HG02678 (cell line): Measurements from ENCODE around the gene SMOC2.

Source experiments
- ATAC-seq: cut with Tn5 transposase; IDR thresholded peaks from one replicate; pipeline ENCODE4 v1.9.1; 2021; ENCODE audit warnings: mild to moderate bottlenecking, moderate library complexity; ENCODE audit not compliant: unreplicated experiment

The SMOC2 gene

GRCh38 chr6:168442646-168443045, 1.7 kb downstream of the SMOC2 start:
- no peak for ATAC-seq

DNA sequence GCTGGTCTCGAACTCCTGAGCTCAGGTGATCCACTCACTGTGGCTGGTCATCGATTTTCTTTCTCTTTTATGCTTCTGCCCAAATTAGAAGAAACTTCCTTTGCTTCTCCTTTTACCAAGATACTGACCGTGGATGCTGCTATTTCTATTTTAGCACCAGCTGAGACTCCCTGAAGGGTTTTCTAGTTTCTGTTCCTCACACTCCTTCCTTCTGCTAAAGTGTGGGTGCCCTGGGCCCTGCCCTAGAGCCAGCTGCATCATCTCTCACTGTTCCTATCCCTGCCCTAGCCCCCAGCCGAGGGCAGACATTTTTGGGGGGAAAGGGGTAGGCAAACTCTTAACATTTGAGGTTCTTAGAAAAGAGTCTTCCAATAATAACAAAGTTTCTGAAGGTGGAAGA, 6.3 kb downstream of the SMOC2 start:
- no peak for ATAC-seq

- ATAC-seq = no peak
Observed at GRCh38 chr6:168447700-168448099, 6.7 kb downstream of the SMOC2 start.

GRCh38 chr6:168448243-168448855, 7.4 kb downstream of the SMOC2 start:
- ATAC-seq = no peak

DNA sequence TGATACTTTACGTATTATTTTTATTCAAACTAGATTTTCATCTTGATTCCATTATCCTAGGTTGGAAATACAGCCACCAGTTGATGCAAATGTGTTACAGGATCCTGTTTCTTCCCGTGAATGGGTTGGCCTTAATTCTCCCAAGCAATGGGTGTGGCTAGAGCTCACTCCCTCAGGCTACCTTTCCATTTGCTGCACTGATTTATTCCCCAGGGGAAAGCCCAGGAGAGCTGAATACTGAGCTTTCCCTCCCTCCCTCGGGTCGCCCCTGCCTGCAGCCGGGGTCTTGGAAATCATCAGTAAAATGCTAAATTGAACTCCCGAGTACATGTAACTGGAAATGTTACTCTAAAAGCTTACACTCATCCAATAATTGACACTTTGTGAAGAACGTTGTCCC, 9.9 kb downstream of the SMOC2 start:
- no peak for ATAC-seq

GRCh38 chr6:168451805-168452517, 11.0 kb downstream of the SMOC2 start:
- ATAC-seq = no peak

- ATAC-seq = no peak
Observed at GRCh38 chr6:168452685-168453377, 11.8 kb downstream of the SMOC2 start.

GRCh38 chr6:168455847-168456530, 15.0 kb downstream of the SMOC2 start:
- ATAC-seq = no peak

- no peak for ATAC-seq
Observed at GRCh38 chr6:168456907-168457652, 16.1 kb downstream of the SMOC2 start.

DNA sequence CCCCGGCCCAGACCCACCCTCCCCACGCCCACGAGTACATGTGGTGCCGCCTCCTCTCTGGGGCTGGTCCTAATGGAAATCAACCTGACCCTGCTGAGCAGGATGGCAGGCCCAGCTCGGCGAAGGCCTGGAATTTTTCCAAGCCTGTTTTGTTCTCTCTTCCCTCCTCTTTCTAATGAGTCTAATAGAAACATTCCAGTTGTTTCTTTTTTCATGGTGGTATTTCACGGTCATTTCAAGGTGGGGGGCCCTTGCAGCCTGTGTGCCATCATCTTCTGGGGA, 16.6 kb downstream of the SMOC2 start:
- ATAC-seq = no peak

GRCh38 chr6:168458101-168458500, 17.1 kb downstream of the SMOC2 start:
- ATAC-seq = no peak

DNA sequence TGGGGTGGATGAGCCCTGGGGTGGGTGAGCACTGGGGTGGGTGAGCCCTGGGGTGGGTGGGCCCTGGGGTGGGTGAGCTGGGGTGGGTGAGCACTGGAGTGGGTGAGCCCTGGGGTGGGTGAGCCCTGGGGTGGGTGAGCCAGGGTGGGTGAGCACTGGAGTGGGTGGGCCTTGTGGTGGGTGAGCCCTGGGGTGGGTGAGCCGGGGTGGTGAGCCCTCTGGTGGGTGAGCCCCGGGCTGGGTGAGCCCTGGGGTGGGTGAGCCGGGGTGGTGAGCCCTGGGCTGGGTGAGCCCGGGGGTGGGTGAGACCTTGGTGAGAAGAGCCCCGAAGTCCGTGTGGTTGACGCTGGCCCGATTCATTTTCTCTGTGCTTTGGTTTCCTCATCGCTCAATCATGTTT, 18.6 kb downstream of the SMOC2 start:
- no peak for ATAC-seq

- ATAC-seq = no peak
Observed at GRCh38 chr6:168462289-168462853, 21.4 kb downstream of the SMOC2 start.

GRCh38 chr6:168464546-168464945, 23.6 kb downstream of the SMOC2 start:
- ATAC-seq = no peak

- ATAC-seq = no peak
Observed at GRCh38 chr6:168468045-168468444, 27.1 kb downstream of the SMOC2 start.

- ATAC-seq = no peak
Observed at GRCh38 chr6:168469521-168469920, 28.5 kb downstream of the SMOC2 start.

GRCh38 chr6:168469926-168470325, 28.9 kb downstream of the SMOC2 start:
- ATAC-seq = no peak

DNA sequence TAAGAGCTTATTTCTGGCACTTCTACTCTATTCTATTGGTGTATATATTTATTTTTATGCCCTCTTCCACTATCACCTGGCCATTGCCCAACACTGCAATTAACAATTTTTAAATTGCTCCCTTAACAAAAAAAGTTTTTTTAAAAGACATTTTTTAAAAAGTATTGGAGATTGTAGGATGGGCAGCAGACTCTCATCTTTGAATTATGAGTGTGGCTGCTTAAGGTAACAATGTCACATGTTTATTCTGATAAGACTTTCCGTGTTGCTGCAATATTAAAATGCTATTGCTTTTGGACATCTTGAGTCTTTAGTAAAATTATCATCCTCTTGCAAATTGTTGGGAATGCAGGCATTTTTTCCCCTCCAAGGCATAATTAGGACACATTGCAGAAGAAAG, 31.4 kb downstream of the SMOC2 start:
- no peak for ATAC-seq

- ATAC-seq = no peak
Observed at GRCh38 chr6:168473197-168473596, 32.2 kb downstream of the SMOC2 start.

GRCh38 chr6:168475188-168476013, 34.4 kb downstream of the SMOC2 start:
- ATAC-seq = no peak
